ENCODE data around the gene GPR15LG. TPM values are rescaled to one million over a fixed set of nuclear protein-coding genes. Genes with fewer than 3 reads are reported as not detected.
"Not testable (repeated sequence)": the region's sequence is repeated elsewhere in the genome, so short reads cannot be mapped to it uniquely, and the experiment has no call there.

Gene GPR15LG
- total and polyA plus RNA-seq, 9 donors = 0.31 to 3.6 TPM; not detected in 7

DNA sequence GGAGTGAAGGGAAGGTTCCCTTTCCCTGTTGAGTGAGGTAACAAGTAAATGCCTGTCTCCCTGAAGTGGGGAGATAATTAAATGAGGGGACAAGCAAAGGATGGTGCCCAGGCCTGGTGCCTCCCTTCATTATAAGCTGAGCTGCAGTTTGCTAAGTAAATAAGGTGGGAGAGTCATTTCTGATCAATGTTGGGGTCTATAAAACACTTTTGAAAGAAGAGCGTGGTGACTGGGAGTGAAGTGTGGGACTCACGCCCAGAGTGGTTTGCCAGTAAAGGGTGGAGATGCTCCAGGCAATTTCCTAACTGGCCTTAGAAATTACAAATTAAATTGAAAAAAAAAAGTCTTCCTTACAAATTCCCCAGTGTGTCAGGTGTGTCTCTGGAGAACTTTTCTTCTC is 9.6 kb upstream of the GPR15LG start:
- Histone ChIP-seq H3K27ac (no peak overlapping the region), H3K4me1 (ENCODE audit: insufficient read depth) (no peaks in the 10 kb centered on the region), H3K36me3 (no peaks in the 10 kb centered on the region), H3K9me3 (no peaks in the 10 kb centered on the region), H3K27me3 (no peaks in the 10 kb centered on the region), H3K4me3 (no peak overlapping the region)
- intact Hi-C loops (cut with DNase I) = no loop called here
- WGBS, 3 donors = 49 to 61% (median 51%) methylated on average over 2 of the region's 2 CpGs
- no peak for DNase-seq
- no peak for TF ChIP-seq EP300 (IDR thresholded peaks at IDR 0.05)
- TF ChIP-seq, protein P1, sequence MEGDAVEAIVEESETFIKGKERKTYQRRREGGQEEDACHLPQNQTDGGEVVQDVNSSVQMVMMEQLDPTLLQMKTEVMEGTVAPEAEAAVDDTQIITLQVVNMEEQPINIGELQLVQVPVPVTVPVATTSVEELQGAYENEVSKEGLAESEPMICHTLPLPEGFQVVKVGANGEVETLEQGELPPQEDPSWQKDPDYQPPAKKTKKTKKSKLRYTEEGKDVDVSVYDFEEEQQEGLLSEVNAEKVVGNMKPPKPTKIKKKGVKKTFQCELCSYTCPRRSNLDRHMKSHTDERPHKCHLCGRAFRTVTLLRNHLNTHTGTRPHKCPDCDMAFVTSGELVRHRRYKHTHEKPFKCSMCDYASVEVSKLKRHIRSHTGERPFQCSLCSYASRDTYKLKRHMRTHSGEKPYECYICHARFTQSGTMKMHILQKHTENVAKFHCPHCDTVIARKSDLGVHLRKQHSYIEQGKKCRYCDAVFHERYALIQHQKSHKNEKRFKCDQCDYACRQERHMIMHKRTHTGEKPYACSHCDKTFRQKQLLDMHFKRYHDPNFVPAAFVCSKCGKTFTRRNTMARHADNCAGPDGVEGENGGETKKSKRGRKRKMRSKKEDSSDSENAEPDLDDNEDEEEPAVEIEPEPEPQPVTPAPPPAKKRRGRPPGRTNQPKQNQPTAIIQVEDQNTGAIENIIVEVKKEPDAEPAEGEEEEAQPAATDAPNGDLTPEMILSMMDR (IDR thresholded peaks at IDR 0.05) = no peak
- TF ChIP-seq POLR2A (IDR thresholded peaks at IDR 0.05) = no peak

DNA sequence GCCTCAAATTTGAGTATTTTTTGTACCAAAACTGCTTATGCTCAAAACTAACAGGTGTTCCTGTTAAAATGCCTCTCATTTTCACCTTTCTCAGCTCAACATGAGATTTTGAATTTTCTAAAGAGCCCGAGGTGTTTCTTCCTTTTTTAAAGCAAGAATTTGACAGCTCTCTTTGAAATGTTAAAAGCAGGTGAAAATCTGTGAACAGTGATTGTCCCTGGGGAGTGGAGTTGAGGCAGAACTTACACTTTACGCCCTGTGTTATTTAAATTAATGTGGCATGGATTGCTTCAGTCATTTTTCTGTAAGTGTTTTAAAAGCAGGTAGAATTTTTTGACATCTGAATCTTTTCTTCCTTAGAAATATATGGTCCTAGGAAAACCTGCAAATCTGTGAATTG is 9.2 kb upstream of the GPR15LG start:
- 28 to 41% (median 35%) methylated on average over 2 of the region's 2 CpGs for WGBS, 3 donors
- Histone ChIP-seq H3K9me3 (no peaks in the 10 kb centered on the region), H3K27ac (no peak overlapping the region), H3K36me3 (no peaks in the 10 kb centered on the region), H3K4me3 (no peak overlapping the region), H3K27me3 (no peaks in the 10 kb centered on the region), H3K4me1 (ENCODE audit: insufficient read depth) (no peaks in the 10 kb centered on the region)
- TF ChIP-seq EP300 (IDR thresholded peaks at IDR 0.05) = no peak
- TF ChIP-seq, protein P1 (IDR thresholded peaks at IDR 0.05) = no peak
- no peak for TF ChIP-seq POLR2A (IDR thresholded peaks at IDR 0.05)
- no peak for DNase-seq
- intact Hi-C loops (cut with DNase I) = no loop called here

DNA sequence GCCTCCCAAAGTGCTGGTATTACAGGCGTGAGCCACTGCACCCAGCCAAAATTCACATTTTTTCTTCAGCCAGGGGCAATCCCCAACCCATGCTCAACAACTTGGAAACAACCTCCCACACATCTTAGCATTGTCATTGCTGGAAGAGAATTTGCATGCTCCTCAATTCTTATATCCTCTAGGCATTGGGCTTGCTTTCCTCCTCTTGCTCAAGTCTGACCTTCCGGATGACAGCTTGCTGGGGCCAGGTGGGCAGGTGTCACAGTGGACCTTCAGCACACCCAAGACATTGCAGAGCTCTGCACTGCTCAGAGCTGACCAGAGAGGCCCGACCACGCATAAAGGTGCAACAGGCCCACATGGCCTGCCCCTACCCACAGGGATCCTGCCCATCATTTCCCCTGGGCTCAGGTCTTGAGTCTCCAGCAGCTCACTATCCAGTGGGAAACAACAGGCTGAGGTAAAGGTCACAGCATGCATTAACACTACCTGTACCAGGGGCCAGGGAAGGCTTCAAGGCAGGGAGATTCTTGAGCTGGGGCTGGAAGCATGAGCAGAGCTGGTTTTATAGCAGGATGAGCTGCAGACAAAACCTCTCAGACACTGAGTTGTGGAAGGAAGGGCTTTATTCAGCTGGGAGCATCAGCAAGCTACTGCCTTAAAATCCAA is 6.8 kb upstream of the GPR15LG start:
- Histone ChIP-seq H3K27me3 (no peaks in the 10 kb centered on the region), H3K4me1 (ENCODE audit: insufficient read depth) (no peaks in the 10 kb centered on the region), H3K9me3 (no peaks in the 10 kb centered on the region), H3K4me3 (no peak overlapping the region), H3K27ac (no peak overlapping the region), H3K36me3 (no peaks in the 10 kb centered on the region)
- WGBS, 3 donors = 85 to 96% (median 89%) methylated on average over 4 of the region's 4 CpGs
- TF ChIP-seq, protein P1 (IDR thresholded peaks at IDR 0.05) = no peak
- TF ChIP-seq EP300 (IDR thresholded peaks at IDR 0.05) (no peak), POLR2A (IDR thresholded peaks at IDR 0.05) (no peak)
- DNase-seq = no peak
- intact Hi-C loops (cut with DNase I) = no loop called here

DNA sequence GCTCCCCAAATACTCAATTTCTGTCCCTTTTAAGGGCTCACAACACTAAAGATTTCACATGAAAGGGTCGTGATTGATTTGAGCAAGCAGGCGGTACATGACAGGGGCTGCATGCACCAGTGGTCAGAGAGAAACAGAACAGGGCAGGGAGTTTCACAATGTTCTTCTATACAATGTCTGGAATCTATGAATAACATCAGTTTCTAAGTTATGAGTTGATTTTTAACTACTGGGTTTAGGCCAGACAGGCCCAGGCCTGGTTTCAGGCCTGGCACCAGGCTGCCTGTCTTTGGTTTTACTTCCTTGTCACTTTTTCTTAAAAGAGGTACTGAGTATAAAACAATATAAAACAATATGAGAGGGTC is 6.3 kb upstream of the GPR15LG start:
- H3K4me1 ChIP-seq (ENCODE audit: insufficient read depth); H3K27ac ChIP-seq; intact Hi-C loops (cut with DNase I); H3K9me3 ChIP-seq; H3K36me3 ChIP-seq; DNase-seq; H3K4me3 ChIP-seq; H3K27me3 ChIP-seq: not testable (repeated sequence)
- WGBS, 3 donors = 77 to 87% (median 80%) methylated on average over 2 of the region's 2 CpGs

DNA sequence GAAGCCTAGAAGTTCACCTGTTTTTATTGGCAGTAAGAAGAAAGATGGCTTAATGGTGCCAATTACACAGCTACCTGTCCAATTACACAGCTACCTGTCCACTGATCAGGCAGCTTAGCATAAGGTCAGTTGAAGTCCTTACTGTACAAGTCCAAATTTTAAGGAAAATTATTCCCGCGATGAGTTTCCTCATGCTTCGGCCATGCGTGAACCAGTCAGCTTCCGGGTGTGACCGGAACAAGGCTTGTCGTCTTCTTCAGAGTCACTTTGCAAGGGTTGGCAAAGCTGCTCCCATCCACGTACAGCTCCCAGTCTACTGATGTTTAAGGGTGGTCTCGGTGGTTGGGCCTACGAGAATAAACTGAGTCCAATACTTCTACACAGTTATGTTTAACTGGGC is 5.2 kb upstream of the GPR15LG start:
- H3K9me3 ChIP-seq; H3K27me3 ChIP-seq; H3K27ac ChIP-seq; intact Hi-C loops (cut with DNase I); H3K4me1 ChIP-seq (ENCODE audit: insufficient read depth); H3K4me3 ChIP-seq; H3K36me3 ChIP-seq; DNase-seq: not testable (repeated sequence)
- WGBS, 3 donors = 95 to 97% (median 97%) methylated on average over 10 of the region's 10 CpGs

DNA sequence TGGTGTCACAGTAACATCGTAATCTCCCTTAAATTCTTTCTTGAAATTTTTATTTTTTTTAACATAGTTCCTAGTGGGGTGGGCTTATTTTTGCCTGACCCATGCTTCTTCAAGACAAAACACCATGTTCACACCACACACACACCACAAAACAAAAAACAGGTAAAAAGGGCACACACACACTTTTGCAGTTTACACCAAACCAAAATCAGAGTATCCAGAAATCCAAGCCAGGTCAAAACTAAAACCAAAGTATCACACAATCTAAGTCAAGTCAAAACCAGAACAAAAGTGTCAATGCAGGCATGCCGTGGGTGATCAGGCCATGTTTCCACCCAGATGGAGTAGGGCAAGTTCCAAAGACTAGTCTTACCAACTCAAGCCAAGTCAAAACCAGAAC is 2.4 kb upstream of the GPR15LG start:
- H3K4me3 ChIP-seq; H3K27ac ChIP-seq; DNase-seq; H3K9me3 ChIP-seq; H3K36me3 ChIP-seq; H3K4me1 ChIP-seq (ENCODE audit: insufficient read depth); H3K27me3 ChIP-seq; intact Hi-C loops (cut with DNase I): not testable (repeated sequence)
- WGBS, 3 donors = 74 to 80% (median 79%) methylated on average over 2 of the region's 2 CpGs

DNA sequence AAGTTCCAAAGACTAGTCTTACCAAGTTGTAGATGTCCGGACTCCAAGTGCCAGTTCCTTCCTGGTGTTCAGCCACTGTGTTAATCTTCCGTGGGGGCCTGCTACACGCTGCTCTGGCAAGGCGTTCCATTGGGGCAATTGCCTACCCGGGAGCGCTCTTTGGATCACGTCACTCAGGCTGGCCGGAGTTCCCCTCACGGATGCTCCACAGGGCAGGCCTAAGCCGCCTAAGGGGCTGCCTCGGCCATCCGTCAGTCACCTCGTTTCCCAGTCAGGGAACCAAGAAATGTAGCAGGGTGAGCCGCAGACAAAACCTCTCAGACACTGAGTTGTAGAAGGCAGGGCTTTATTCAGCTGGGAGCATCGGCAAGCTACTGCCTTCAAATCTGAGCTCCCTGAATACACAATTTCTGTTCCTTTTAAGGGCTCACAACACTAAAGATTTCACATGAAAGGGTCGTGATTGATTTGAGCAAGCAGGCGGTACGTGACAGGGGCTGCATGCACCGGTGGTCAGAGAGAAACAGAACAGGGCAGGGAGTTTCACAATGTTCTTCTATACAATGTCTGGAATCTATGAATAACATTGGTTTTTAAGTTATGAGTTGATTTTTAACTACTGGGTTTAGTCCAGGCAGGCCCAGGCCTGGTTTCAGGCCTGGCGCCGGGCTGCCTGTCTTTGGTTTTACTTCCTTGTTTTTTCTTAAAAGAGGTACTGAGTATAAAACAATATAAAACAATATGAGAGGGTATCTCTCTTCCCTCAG is 1.7 kb upstream of the GPR15LG start:
- 84 to 90% (median 88%) methylated on average over 19 to 21 of the region's 21 CpGs for WGBS, 3 donors
- H3K27ac ChIP-seq; intact Hi-C loops (cut with DNase I); H3K4me1 ChIP-seq (ENCODE audit: insufficient read depth); H3K9me3 ChIP-seq; H3K36me3 ChIP-seq; H3K4me3 ChIP-seq; H3K27me3 ChIP-seq; DNase-seq: not testable (repeated sequence)
